HepG2 (cell line): ENCODE data around the gene S100A16. TPM values are rescaled to one million over a fixed set of nuclear protein-coding genes. Genes with fewer than 3 reads are reported as not detected.

Experiments used
- ATAC-seq: fragments of 200-7000 bp; cut with Tn5 transposase; 3 replicates; pipeline ENCODE4 v1.9.1; 2020; ENCODE audit warnings: mild to moderate bottlenecking, moderate library complexity
- BruUV-seq: library from RNA; stranded (reverse); fragments of 400-500 nt; replicated peaks from 2 replicates; lab custom pipeline; 2021; lab: Mats Ljungman, UMichigan
- CTCF ChIA-PET: fragments of 300-600 bp; formaldehyde crosslinking; extraction: SDS; loops from one replicate; lab custom pipeline; 2021; ENCODE audit warnings: low total read pairs, inconsistent platforms, low intra/inter-chr PET ratio; lab: Yijun Ruan, JAX
- POLR2A ChIA-PET: fragments of 350-600 bp; sonication (Branson Sonifier 250); formaldehyde crosslinking; loops from one replicate; lab custom pipeline; 2020; ENCODE audit warnings: antibody characterized with exemption, inconsistent platforms; lab: Yijun Ruan, JAX
- DNase-seq: peaks from one replicate; pipeline ENCODE4 v3.0.0-alpha.2; 2015; ENCODE audit warnings: low spot score
- FAIRE-seq: peaks from 3 replicates; lab custom pipeline; 2011; peaks lifted over from hg19 to GRCh38; lab: Jason Lieb, UNC
- H2AFZ ChIP-seq: one replicate; pipeline ENCODE4 v1.6.1; 2011; ENCODE audit warnings: low read length, inconsistent platforms
- H3K27ac ChIP-seq: fragments of 300-600 bp; 3 replicates; pipeline ENCODE4 v1.8.0; 2011; ENCODE audit warnings: mixed run types, mild to moderate bottlenecking, mixed read lengths, low read length, inconsistent platforms; ENCODE audit not compliant: insufficient read depth; ENCODE audit errors: extremely low read length
- H3K27me3 ChIP-seq, 2 experiments: fragments of 200-600 bp in 1 of 2; 2 replicates in 1 of 2; 3 replicates in 1 of 2; pipeline versions ENCODE4 v1.6.0 to v1.8.0; 2011; ENCODE audit warnings: low read length in 2 of 2, mild to moderate bottlenecking in 2 of 2, moderate library complexity in 2 of 2, inconsistent platforms in 1 of 2; ENCODE audit not compliant: insufficient read depth in 2 of 2, control insufficient read depth in 1 of 2
- H3K36me3 ChIP-seq, 2 experiments: fragments of 200-600 bp in 1 of 2; replicated peaks in 1 of 2; 2 replicates in 1 of 2; 3 replicates in 1 of 2; pipeline versions ENCODE4 v1.5.1 to v1.8.0; 2011; ENCODE audit warnings: low read length in 2 of 2, inconsistent platforms in 1 of 2; ENCODE audit not compliant: insufficient read depth in 2 of 2, control insufficient read depth in 1 of 2
- H3K4me1 ChIP-seq: 2 replicates; pipeline ENCODE4 v1.5.1; 2012; ENCODE audit warnings: low read length, inconsistent platforms; ENCODE audit not compliant: insufficient read depth
- H3K4me2 ChIP-seq: 2 replicates; pipeline ENCODE4 v1.6.0; 2011; ENCODE audit warnings: low read depth, low read length, inconsistent platforms
- H3K4me3 ChIP-seq, 3 experiments: fragments of 200-600 bp in 1 of 3; sonication (generic), shearing (Covaris generic) in 1 of 3; replicated peaks in 1 of 3; 2 replicates each; pipeline ENCODE4 v1.5.1; 2011 to 2016; ENCODE audit warnings: low read length in 3 of 3, inconsistent platforms in 2 of 3, low read depth in 2 of 3, mild to moderate bottlenecking in 2 of 3, control low read depth in 1 of 3, mixed read lengths in 1 of 3; ENCODE audit not compliant: insufficient read depth in 1 of 3
- H3K79me2 ChIP-seq: one replicate; pipeline ENCODE4 v1.6.1; 2011; ENCODE audit warnings: low read length, inconsistent platforms; ENCODE audit not compliant: insufficient read depth
- H3K9ac ChIP-seq: 2 replicates; pipeline ENCODE4 v1.6.0; 2011; ENCODE audit warnings: mild to moderate bottlenecking, low read depth, low read length, inconsistent platforms; ENCODE audit not compliant: insufficient read depth
- H3K9me3 ChIP-seq: 2 replicates; pipeline ENCODE4 v1.5.1; 2012; ENCODE audit warnings: mild to moderate bottlenecking, low read length
- H4K20me1 ChIP-seq: 2 replicates; pipeline ENCODE4 v1.6.0; 2011; ENCODE audit warnings: inconsistent platforms, mild to moderate bottlenecking, low read length, moderate library complexity; ENCODE audit not compliant: insufficient read depth
- CBFB ChIP-seq: sonication (generic); formaldehyde crosslinking; IDR thresholded peaks from 2 replicates; pipeline ENCODE4 v1.4.0; 2020; ENCODE audit warnings: missing genetic modification reagents
- FIP1L1 ChIP-seq: fragments of 200-400 bp; formaldehyde crosslinking; IDR thresholded peaks from 2 replicates; pipeline ENCODE4 v1.6.1; 2018; ENCODE audit warnings: low read depth, mild to moderate bottlenecking, low read length, moderate library complexity, borderline replicate concordance; ENCODE audit not compliant: insufficient read depth
- HHEX ChIP-seq: IDR thresholded peaks from 2 replicates; pipeline ENCODE4 v1.6.1; 2016; ENCODE audit warnings: control low read depth
- KLF13 ChIP-seq: sonication (generic); formaldehyde crosslinking; IDR thresholded peaks from 2 replicates; pipeline ENCODE4 v1.4.0; 2020; ENCODE audit warnings: mild to moderate bottlenecking, missing genetic modification reagents
- KMT2A ChIP-seq: sonication (generic); formaldehyde crosslinking; IDR thresholded peaks from 2 replicates; pipeline ENCODE4 v1.4.0; 2020; ENCODE audit warnings: missing genetic modification reagents
- MIER2 ChIP-seq: IDR thresholded peaks from 2 replicates; pipeline ENCODE4 v1.6.1; 2016; ENCODE audit warnings: missing biosample characterization, missing genetic modification reagents
- NCOA1 ChIP-seq: sonication (generic); formaldehyde crosslinking; IDR thresholded peaks from 2 replicates; pipeline ENCODE4 v1.9.0; 2021; ENCODE audit warnings: missing genetic modification reagents
- NFE2L2 ChIP-seq: fragments of 150-350 bp; IDR thresholded peaks from 2 replicates; pipeline ENCODE4 v1.6.1; 2014; ENCODE audit warnings: low read length
- NRL ChIP-seq: sonication (generic); formaldehyde crosslinking; IDR thresholded peaks from 2 replicates; pipeline ENCODE4 v1.5.0; 2020; ENCODE audit warnings: missing genetic modification reagents, mild to moderate bottlenecking, moderate library complexity, borderline replicate concordance
- RCOR2 ChIP-seq: IDR thresholded peaks from 2 replicates; pipeline ENCODE4 v1.6.1; 2016; ENCODE audit warnings: missing biosample characterization, missing genetic modification reagents
- REXO4 ChIP-seq: sonication (generic); formaldehyde crosslinking; IDR thresholded peaks from 2 replicates; pipeline ENCODE4 v1.8.0; 2022; ENCODE audit warnings: missing genetic modification reagents, mild to moderate bottlenecking, borderline replicate concordance
- SIN3A ChIP-seq: IDR thresholded peaks from 2 replicates; pipeline ENCODE4 v1.6.1; 2011; ENCODE audit warnings: low read depth, mild to moderate bottlenecking, control low read depth, low read length, borderline replicate concordance
- TFAP4 ChIP-seq: sonication (generic); IDR thresholded peaks from 2 replicates; pipeline ENCODE4 v1.6.1; 2016; ENCODE audit warnings: low read depth, borderline replicate concordance
- YY1 ChIP-seq: IDR thresholded peaks from 2 replicates; pipeline ENCODE4 v1.6.1; 2011; ENCODE audit warnings: low read length, low read depth, moderate library complexity, mild to moderate bottlenecking; ENCODE audit not compliant: insufficient read depth, insufficient replicate concordance
- ZNF572 ChIP-seq: sonication (generic); formaldehyde crosslinking; IDR thresholded peaks from 2 replicates; pipeline ENCODE4 v1.5.1; 2020; ENCODE audit warnings: mild to moderate bottlenecking, missing genetic modification reagents
- ZNF605 ChIP-seq: sonication (generic); formaldehyde crosslinking; IDR thresholded peaks from 2 replicates; pipeline ENCODE4 v1.8.0; 2022; ENCODE audit warnings: mild to moderate bottlenecking, missing genetic modification reagents
- ZNF629 ChIP-seq: sonication (generic); formaldehyde crosslinking; conservative IDR thresholded peaks from 2 replicates; pipeline ENCODE4 v1.5.0; 2020; ENCODE audit warnings: missing genetic modification reagents
- ZNF768 ChIP-seq: sonication (generic); formaldehyde crosslinking; IDR thresholded peaks from 2 replicates; pipeline ENCODE4 v1.4.0; 2020; ENCODE audit warnings: missing genetic modification reagents
- WGBS: methylation state at CpG from one replicate; pipeline ENCODE4 v1.1.6; 2017; ENCODE audit warnings: low lambda C conversion rate; 5-methylcytosine and 5-hydroxymethylcytosine counted together
- in situ Hi-C: cut with HindIII; loops from 2 replicates; pipeline ENCODE4 v1.10.0; 2017; ENCODE audit warnings: low pct_unique_long_range_greater_than_20kb; ENCODE audit not compliant: extremely low pct_ligation_motif_present
- intact Hi-C: fragments of 100-400 bp; cut with micrococcal nuclease; formaldehyde crosslinking; loops from one replicate; pipeline ENCODE4 v1.10.0; 2022; ENCODE audit not compliant: unreplicated experiment
- polyA plus RNA-seq, 8 experiments: library from polyadenylated mRNA; depleted of rRNA in 3 of 8; stranded (reverse) in 7 of 8; unstranded in 1 of 8; fragments of >200 nt; fragmentation: Illumina TruSeq in 4 of 8; extraction: Trizol in 4 of 8; gene quantifications; 2 replicates each; pipeline versions ENCODE4 v1.2.1 to v1.2.3, GENCODE V29; 2011 to 2016; ENCODE audit warnings: low read depth in 4 of 8, missing spikeins in 1 of 8, mixed read lengths in 1 of 8; ENCODE audit not compliant: insufficient read depth in 1 of 8
- total RNA-seq, 5 experiments: library from RNA; depleted of rRNA; stranded (reverse); fragments of >200 nt; fragmentation: Illumina TruSeq; extraction: Trizol; gene quantifications; 2 replicates each; pipeline ENCODE4 v1.2.3, GENCODE V29; 2016; ENCODE audit warnings: low read depth in 1 of 5

The S100A16 gene
- total and polyA plus RNA-seq, 2 of the 13 experiments (the other 11 are each of a cell fraction or from before 2014, with no cell fraction given): 46.0 to 195 TPM

- Histone ChIP-seq H3K4me3 (no peak overlapping the region), H3K9ac (no peak overlapping the region), H3K27ac (no peak overlapping the region), H3K36me3 (no peaks in the 10 kb centered on the region), H3K4me2 (no peak overlapping the region), H2AFZ (no peak overlapping the region), H3K4me1 (peaks cover 61% of the 10 kb centered on the region), H3K9me3 (no peaks in the 10 kb centered on the region), H4K20me1 (no peaks in the 10 kb centered on the region), H3K79me2 (no peaks in the 10 kb centered on the region), H3K27me3 (no peaks in the 10 kb centered on the region)
- ChIA-PET POLR2A (interaction anchor here (1.1 kb wide), 1 partner anchor 40 kb away, joined by 3 read pairs; no protein-coding TSS in a partner anchor), CTCF (interaction anchor here (2.9 to 3.5 kb wide), 2 partner anchors 36 to 58 kb away, joined by 42 to 63 read pairs; no protein-coding TSS in a partner anchor)
- in situ Hi-C loops: loop anchor here (5.0 kb wide), 2 partner anchors 37 to 62 kb away; no protein-coding TSS in a partner anchor
- WGBS: 71% methylated on average over 8 of the region's 8 CpGs
- intact Hi-C loops: no loop called here
- ATAC-seq: no peak
- BruUV-seq: no TSS peak
- DNase-seq: no peak
- TF ChIP-seq ZNF629 (CRISPR knock-in tag) (peak; percentile 60), HHEX (no peak)
- FAIRE-seq: no peak
These were observed 43.5 kb downstream of the S100A16 start for GRCh38 chr1:153569465-153569864.

GRCh38 chr1:153568367-153569099, 44.4 kb downstream of the S100A16 start:
- intact Hi-C loops (loop anchor here (1.0 kb wide), 2 partner anchors 35 to 57 kb away; no protein-coding TSS in a partner anchor), in situ Hi-C loops (loop anchor here (5.0 kb wide), 2 partner anchors 36 to 61 kb away; no protein-coding TSS in a partner anchor)
- Histone ChIP-seq H3K79me2 (no peaks in the 10 kb centered on the region), H3K4me3 (peak overlapping the region in 1 of 3 experiments; percentile 59; a peak in 2 of 6 replicates), H3K4me2 (peak overlapping the region; percentile 82), H3K9me3 (no peaks in the 10 kb centered on the region), H4K20me1 (no peaks in the 10 kb centered on the region), H2AFZ (peak overlapping the region; percentile 71), H3K36me3 (no peaks in the 10 kb centered on the region), H3K27me3 (no peaks in the 10 kb centered on the region), H3K4me1 (peaks cover 61% of the 10 kb centered on the region), H3K9ac (peak overlapping the region; percentile 45), H3K27ac (no peak overlapping the region)
- no TSS peak for BruUV-seq
- ChIA-PET POLR2A (interaction anchor here (0.5 to 1.8 kb wide), 13 partner anchors 10 to 609 kb away, joined by 3 to 19 read pairs (median 5); partner anchors contain the start of genes CHTOP, INTS3, S100A13 and S100A16), CTCF (interaction anchor here (2.9 to 3.5 kb wide), 2 partner anchors 35 to 57 kb away, joined by 42 to 63 read pairs; no protein-coding TSS in a partner anchor)
- WGBS: 15% methylated on average over 13 of the region's 25 CpGs
- DNase-seq (peak; percentile 86), ATAC-seq (peak; percentile 69), FAIRE-seq (peak; percentile 80)
- TF ChIP-seq YY1: peak; percentile 56
- TF ChIP-seq KLF13: no peak
- 0 out of 2 replicates have a peak, but pooled peaks have one; percentile 40 for TF ChIP-seq TFAP4
- TF ChIP-seq NCOA1 (CRISPR knock-in tag): 0 out of 2 replicates have a peak, but pooled peaks have one; percentile 48
- peak; percentile 45; the same call in 1 of the 2 replicates for TF ChIP-seq KMT2A (CRISPR knock-in tag)
- TF ChIP-seq SIN3A: no peak
- TF ChIP-seq MIER2 (CRISPR knock-in tag): 0 out of 2 replicates have a peak, but pooled peaks have one; percentile 59
- peak; percentile 44; the same call in 1 of the 2 replicates for TF ChIP-seq ZNF572
- TF ChIP-seq RCOR2 (CRISPR knock-in tag): 0 out of 2 replicates have a peak, but pooled peaks have one; percentile 16
- no peak for TF ChIP-seq CBFB (CRISPR knock-in tag)
- 0 out of 2 replicates have a peak, but pooled peaks have one; percentile 27 for TF ChIP-seq ZNF605 (CRISPR knock-in tag)
- no peak for TF ChIP-seq ZNF768 (CRISPR knock-in tag)
- no peak for TF ChIP-seq NFE2L2
- TF ChIP-seq NRL (CRISPR knock-in tag): no peak
- no peak for TF ChIP-seq REXO4
- TF ChIP-seq FIP1L1: no peak
